Measurements from ENCODE around the gene SCAMP4.

Gene SCAMP4

GRCh38 chr19:1956868-1957492 lies 51.8 kb downstream of the SCAMP4 start:
- Histone ChIP-seq H3K27me3 (ENCODE audit: control insufficient read depth in 3 of 3, insufficient read depth in 3 of 3, low read depth in 1 of 3, low read length in 3 of 3) (no peaks in the 10 kb centered on the region), H3K4ac (ENCODE audit: low read length) (no peak overlapping the region), H3K27ac (replicated peaks; ENCODE audit: low read length) (no peak overlapping the region), H3K18ac (ENCODE audit: low read length) (no peak overlapping the region), H2BK15ac (ENCODE audit: low read length) (no peak overlapping the region), H3K36me3 (replicated peaks in 1 of 2; ENCODE audit: control insufficient read depth in 2 of 2, insufficient read depth in 2 of 2, low read length in 2 of 2) (peaks cover 5 to 50% of the 10 kb centered on the region in 2 donors), H3K4me3 (ENCODE audit: low read length in 2 of 2) (no peak overlapping the region), H4K8ac (ENCODE audit: low read depth, low read length) (peak overlapping the region; percentile 86), H3K79me1 (ENCODE audit: low read depth, low read length) (peaks cover 64% of the 10 kb centered on the region), H3K14ac (ENCODE audit: low read length) (no peak overlapping the region), H2BK5ac (ENCODE audit: low read length) (peak overlapping the region; percentile 10), H2BK120ac (ENCODE audit: low read depth, low read length) (no peak overlapping the region), H3K4me1 (ENCODE audit: control insufficient read depth in 2 of 2, insufficient read depth in 1 of 2, low read depth in 1 of 2, low read length in 2 of 2) (peaks cover 0 to 10% of the 10 kb centered on the region in 2 donors), H2BK12ac (ENCODE audit: low read length) (no peak overlapping the region), H2AFZ (ENCODE audit: low read length) (no peak overlapping the region), H3K4me2 (ENCODE audit: insufficient read depth, low read length, poor library complexity, severe bottlenecking) (no peak overlapping the region), H3K23ac (ENCODE audit: low read depth, low read length, poor library complexity) (no peak overlapping the region), H4K91ac (ENCODE audit: low read depth, low read length, poor library complexity) (no peak overlapping the region), H3K9me3 (replicated peaks in 1 of 2; ENCODE audit: control insufficient read depth in 2 of 2, insufficient read depth in 1 of 2, low read depth in 1 of 2, low read length in 2 of 2) (no peaks in the 10 kb centered on the region), H3K9ac (ENCODE audit: low read depth, low read length, poor library complexity) (peak overlapping the region; percentile 30), H2AK5ac (ENCODE audit: low read depth, low read length) (no peak overlapping the region)
- DNase-seq (ENCODE audit: low spot score) = no peak
- whole genome bisulfite sequencing, 2 donors (ENCODE audit: extremely low coverage in 2 of 2, insufficient read length in 2 of 2, insufficient replicate concordance in 1 of 2) = no CpG with 5 or more reads among the region's 28 CpGs

- Histone ChIP-seq H2BK12ac (ENCODE audit: low read length) (no peak overlapping the region), H3K36me3 (replicated peaks in 1 of 2; ENCODE audit: control insufficient read depth in 2 of 2, insufficient read depth in 2 of 2, low read length in 2 of 2) (peaks cover 6 to 50% of the 10 kb centered on the region in 2 donors), H3K27me3 (ENCODE audit: control insufficient read depth in 3 of 3, insufficient read depth in 3 of 3, low read depth in 1 of 3, low read length in 3 of 3) (no peaks in the 10 kb centered on the region), H4K91ac (ENCODE audit: low read depth, low read length, poor library complexity) (no peak overlapping the region), H3K18ac (ENCODE audit: low read length) (peak overlapping the region; percentile 48), H3K4me2 (ENCODE audit: insufficient read depth, low read length, poor library complexity, severe bottlenecking) (no peak overlapping the region), H3K79me1 (ENCODE audit: low read depth, low read length) (peaks cover 63% of the 10 kb centered on the region), H4K8ac (ENCODE audit: low read depth, low read length) (no peak overlapping the region), H3K4me3 (ENCODE audit: low read length in 2 of 2) (no peak overlapping the region), H3K4ac (ENCODE audit: low read length) (no peak overlapping the region), H3K27ac (replicated peaks; ENCODE audit: low read length) (no peak overlapping the region), H3K23ac (ENCODE audit: low read depth, low read length, poor library complexity) (no peak overlapping the region), H3K4me1 (ENCODE audit: control insufficient read depth in 2 of 2, insufficient read depth in 1 of 2, low read depth in 1 of 2, low read length in 2 of 2) (peaks cover 0 to 10% of the 10 kb centered on the region in 2 donors), H2AK5ac (ENCODE audit: low read depth, low read length) (no peak overlapping the region), H3K14ac (ENCODE audit: low read length) (peak overlapping the region; percentile 56), H3K9ac (ENCODE audit: low read depth, low read length, poor library complexity) (peak overlapping the region; percentile 44), H3K9me3 (replicated peaks in 1 of 2; ENCODE audit: control insufficient read depth in 2 of 2, insufficient read depth in 1 of 2, low read depth in 1 of 2, low read length in 2 of 2) (peaks cover 0 to 2% of the 10 kb centered on the region in 2 donors), H2BK120ac (ENCODE audit: low read depth, low read length) (no peak overlapping the region), H2AFZ (ENCODE audit: low read length) (no peak overlapping the region), H2BK15ac (ENCODE audit: low read length) (no peak overlapping the region), H2BK5ac (ENCODE audit: low read length) (peak overlapping the region; percentile 84)
- no peak for DNase-seq (ENCODE audit: low spot score)
- WGBS, 2 donors (ENCODE audit: extremely low coverage in 2 of 2, insufficient read length in 2 of 2, insufficient replicate concordance in 1 of 2) = no CpG with 5 or more reads among the region's 40 CpGs
Observed at GRCh38 chr19:1957562-1958248, 52.5 kb downstream of the SCAMP4 start.

GRCh38 chr19:1959928-1960589 lies 54.9 kb downstream of the SCAMP4 start:
- Histone ChIP-seq H3K27me3 (ENCODE audit: control insufficient read depth in 3 of 3, insufficient read depth in 3 of 3, low read depth in 1 of 3, low read length in 3 of 3) (no peaks in the 10 kb centered on the region), H2BK120ac (ENCODE audit: low read depth, low read length) (no peak overlapping the region), H3K4me2 (ENCODE audit: insufficient read depth, low read length, poor library complexity, severe bottlenecking) (no peak overlapping the region), H3K9me3 (replicated peaks in 1 of 2; ENCODE audit: control insufficient read depth in 2 of 2, insufficient read depth in 1 of 2, low read depth in 1 of 2, low read length in 2 of 2) (peaks cover 0 to 3% of the 10 kb centered on the region in 2 donors), H4K91ac (ENCODE audit: low read depth, low read length, poor library complexity) (no peak overlapping the region), H3K4me1 (ENCODE audit: control insufficient read depth in 2 of 2, insufficient read depth in 1 of 2, low read depth in 1 of 2, low read length in 2 of 2) (peaks cover 0 to 6% of the 10 kb centered on the region in 2 donors), H2BK12ac (ENCODE audit: low read length) (no peak overlapping the region), H3K9ac (ENCODE audit: low read depth, low read length, poor library complexity) (no peak overlapping the region), H3K23ac (ENCODE audit: low read depth, low read length, poor library complexity) (no peak overlapping the region), H2BK5ac (ENCODE audit: low read length) (peak overlapping the region; percentile 39), H2AK5ac (ENCODE audit: low read depth, low read length) (no peak overlapping the region), H3K27ac (replicated peaks; ENCODE audit: low read length) (no peak overlapping the region), H3K36me3 (replicated peaks in 1 of 2; ENCODE audit: control insufficient read depth in 2 of 2, insufficient read depth in 2 of 2, low read length in 2 of 2) (peaks cover 6 to 46% of the 10 kb centered on the region in 2 donors), H3K18ac (ENCODE audit: low read length) (no peak overlapping the region), H3K79me1 (ENCODE audit: low read depth, low read length) (peaks cover 46% of the 10 kb centered on the region), H3K14ac (ENCODE audit: low read length) (no peak overlapping the region), H3K4ac (ENCODE audit: low read length) (no peak overlapping the region), H4K8ac (ENCODE audit: low read depth, low read length) (no peak overlapping the region), H3K4me3 (ENCODE audit: low read length in 2 of 2) (peak overlapping the region in 1 of 2 donors; percentile 54), H2BK15ac (ENCODE audit: low read length) (no peak overlapping the region), H2AFZ (ENCODE audit: low read length) (no peak overlapping the region)
- WGBS, 2 donors (ENCODE audit: extremely low coverage in 2 of 2, insufficient read length in 2 of 2, insufficient replicate concordance in 1 of 2) = no CpG with 5 or more reads among the region's 32 CpGs
- DNase-seq (ENCODE audit: low spot score) = no peak

Data from neuronal stem cell (in vitro differentiated cells).